Stimulated activated memory B cell treated with anti-CD40 and anti-IgM and Interleukin-4, amounts not matched to agents 10 μg/mL and 1 μg/mL and 100 μg/mL, for 72 hours (primary cell): ENCODE data around the gene MEGF8.
A peak's percentile ranks its signal among the peaks of the same experiment; 100 is the strongest.

ENCODE experiments used
- ATAC-seq: fragments of 150-1000 bp; cut with Tn5 transposase; 2 replicates; pipeline ENCODE4 v1.10.0; 2021
- H3K27ac Mint-ChIP-seq: one replicate; pipeline ENCODE4 v1.8.0; 2022; ENCODE audit warnings: mild to moderate bottlenecking, mixed read lengths
- H3K27me3 Mint-ChIP-seq: one replicate; pipeline ENCODE4 v1.8.0; 2022; ENCODE audit warnings: mixed read lengths
- H3K36me3 Mint-ChIP-seq: one replicate; pipeline ENCODE4 v1.8.0; 2022; ENCODE audit warnings: mixed read lengths
- H3K4me1 Mint-ChIP-seq: one replicate; pipeline ENCODE4 v1.8.0; 2022; ENCODE audit warnings: mixed read lengths
- H3K4me3 Mint-ChIP-seq: one replicate; pipeline ENCODE4 v1.8.0; 2022; ENCODE audit warnings: mild to moderate bottlenecking, moderate library complexity, mixed read lengths
- H3K9me3 Mint-ChIP-seq: one replicate; pipeline ENCODE4 v1.8.0; 2022; ENCODE audit warnings: mixed read lengths

MEGF8 gene

GRCh38 chr19:42363614-42364346 is 38.3 kb downstream of the MEGF8 start:
- Mint-ChIP-seq H3K4me3 (no peak overlapping the region), H3K27me3 (no peaks in the 10 kb centered on the region), H3K9me3 (no peaks in the 10 kb centered on the region), H3K27ac (peak overlapping the region; percentile 79), H3K4me1 (peaks cover 40% of the 10 kb centered on the region), H3K36me3 (peaks cover 42% of the 10 kb centered on the region)
- ATAC-seq, result peak; percentile 80

GRCh38 chr19:42366673-42367072 is 41.2 kb downstream of the MEGF8 start:
- Mint-ChIP-seq H3K4me1 (peaks cover 47% of the 10 kb centered on the region), H3K4me3 (no peak overlapping the region), H3K9me3 (no peaks in the 10 kb centered on the region), H3K27me3 (no peaks in the 10 kb centered on the region), H3K27ac (no peak overlapping the region), H3K36me3 (peaks cover 29% of the 10 kb centered on the region)
- ATAC-seq, result no peak

GRCh38 chr19:42367929-42368328 is 42.5 kb downstream of the MEGF8 start:
- Mint-ChIP-seq H3K4me3 (no peak overlapping the region), H3K9me3 (no peaks in the 10 kb centered on the region), H3K27ac (no peak overlapping the region), H3K4me1 (peaks cover 50% of the 10 kb centered on the region), H3K27me3 (no peaks in the 10 kb centered on the region), H3K36me3 (peaks cover 28% of the 10 kb centered on the region)
- ATAC-seq, result no peak

- peaks cover 46% of the 10 kb centered on the region for H3K4me1 Mint-ChIP-seq
- H3K4me3 Mint-ChIP-seq, result no peak overlapping the region
- H3K27ac Mint-ChIP-seq, result no peak overlapping the region
- peaks cover 24% of the 10 kb centered on the region for H3K36me3 Mint-ChIP-seq
- no peaks in the 10 kb centered on the region for H3K27me3 Mint-ChIP-seq
- no peak for ATAC-seq
- H3K9me3 Mint-ChIP-seq, result no peaks in the 10 kb centered on the region
Observed at GRCh38 chr19:42368360-42368759, 42.9 kb downstream of the MEGF8 start.

- peaks cover 42% of the 10 kb centered on the region for H3K4me1 Mint-ChIP-seq
- H3K27me3 Mint-ChIP-seq, result no peaks in the 10 kb centered on the region
- H3K36me3 Mint-ChIP-seq, result peaks cover 19% of the 10 kb centered on the region
- no peak overlapping the region for H3K4me3 Mint-ChIP-seq
- no peak overlapping the region for H3K27ac Mint-ChIP-seq
- no peaks in the 10 kb centered on the region for H3K9me3 Mint-ChIP-seq
- ATAC-seq, result no peak
Observed at GRCh38 chr19:42368765-42369164, 43.3 kb downstream of the MEGF8 start.

GRCh38 chr19:42369433-42370067 is 44.1 kb downstream of the MEGF8 start:
- H3K27ac Mint-ChIP-seq, result peak overlapping the region; percentile 72
- H3K4me1 Mint-ChIP-seq, result peaks cover 34% of the 10 kb centered on the region
- no peak for ATAC-seq
- no peak overlapping the region for H3K4me3 Mint-ChIP-seq
- no peaks in the 10 kb centered on the region for H3K9me3 Mint-ChIP-seq
- peaks cover 15% of the 10 kb centered on the region for H3K36me3 Mint-ChIP-seq
- H3K27me3 Mint-ChIP-seq, result no peaks in the 10 kb centered on the region

- no peak for ATAC-seq
- Mint-ChIP-seq H3K4me3 (no peak overlapping the region), H3K36me3 (peaks cover 20% of the 10 kb centered on the region), H3K27me3 (no peaks in the 10 kb centered on the region), H3K4me1 (peaks cover 29% of the 10 kb centered on the region), H3K9me3 (no peaks in the 10 kb centered on the region), H3K27ac (peak overlapping the region; percentile 72)
Observed at GRCh38 chr19:42370068-42370520, 44.7 kb downstream of the MEGF8 start.

GRCh38 chr19:42370626-42371175 is 45.3 kb downstream of the MEGF8 start:
- peak overlapping the region; percentile 72 for H3K27ac Mint-ChIP-seq
- ATAC-seq, result no peak

GRCh38 chr19:42374826-42375376 is 49.5 kb downstream of the MEGF8 start:
- Mint-ChIP-seq H3K36me3 (peaks cover 25% of the 10 kb centered on the region), H3K27me3 (no peaks in the 10 kb centered on the region), H3K9me3 (no peaks in the 10 kb centered on the region), H3K27ac (no peak overlapping the region), H3K4me1 (peaks cover 13% of the 10 kb centered on the region), H3K4me3 (no peak overlapping the region)
- no peak for ATAC-seq

More at GRCh38 chr19:42370626-42371175, 45.3 kb downstream of the MEGF8 start:
- no peaks in the 10 kb centered on the region for H3K9me3 Mint-ChIP-seq
- peaks cover 25% of the 10 kb centered on the region for H3K4me1 Mint-ChIP-seq
- no peaks in the 10 kb centered on the region for H3K27me3 Mint-ChIP-seq
- H3K4me3 Mint-ChIP-seq, result no peak overlapping the region
- peaks cover 24% of the 10 kb centered on the region for H3K36me3 Mint-ChIP-seq

GRCh38 chr19:42375415-42376176 is 50.2 kb downstream of the MEGF8 start:
- Mint-ChIP-seq H3K27me3 (no peaks in the 10 kb centered on the region), H3K27ac (no peak overlapping the region), H3K4me1 (peaks cover 6% of the 10 kb centered on the region), H3K36me3 (peaks cover 21% of the 10 kb centered on the region), H3K9me3 (no peaks in the 10 kb centered on the region), H3K4me3 (no peak overlapping the region)
- ATAC-seq, result peak; percentile 55

- Mint-ChIP-seq H3K4me3 (no peak overlapping the region), H3K27ac (no peak overlapping the region), H3K9me3 (no peaks in the 10 kb centered on the region), H3K36me3 (peaks cover 19% of the 10 kb centered on the region), H3K27me3 (no peaks in the 10 kb centered on the region), H3K4me1 (peaks cover 6% of the 10 kb centered on the region)
- no peak for ATAC-seq
Observed at GRCh38 chr19:42376177-42376555, 50.7 kb downstream of the MEGF8 start.

- Mint-ChIP-seq H3K9me3 (no peaks in the 10 kb centered on the region), H3K27ac (peak overlapping the region; percentile 1), H3K27me3 (peaks cover 21% of the 10 kb centered on the region), H3K36me3 (peaks cover 19% of the 10 kb centered on the region), H3K4me1 (no peaks in the 10 kb centered on the region), H3K4me3 (no peak overlapping the region)
- peak; percentile 25 for ATAC-seq
Observed at GRCh38 chr19:42378225-42379215, 53.1 kb downstream of the MEGF8 start.

GRCh38 chr19:42380155-42380554 is 54.7 kb downstream of the MEGF8 start:
- Mint-ChIP-seq H3K27me3 (peaks cover 21% of the 10 kb centered on the region), H3K4me1 (no peaks in the 10 kb centered on the region), H3K9me3 (no peaks in the 10 kb centered on the region), H3K4me3 (no peak overlapping the region), H3K27ac (no peak overlapping the region), H3K36me3 (peaks cover 10% of the 10 kb centered on the region)
- no peak for ATAC-seq
